Measurements from ENCODE around the gene CASP10.
"Not testable (repeated sequence)": the region's sequence is repeated elsewhere in the genome, so short reads cannot be mapped to it uniquely, and the experiment has no call there.

The CASP10 gene

DNA sequence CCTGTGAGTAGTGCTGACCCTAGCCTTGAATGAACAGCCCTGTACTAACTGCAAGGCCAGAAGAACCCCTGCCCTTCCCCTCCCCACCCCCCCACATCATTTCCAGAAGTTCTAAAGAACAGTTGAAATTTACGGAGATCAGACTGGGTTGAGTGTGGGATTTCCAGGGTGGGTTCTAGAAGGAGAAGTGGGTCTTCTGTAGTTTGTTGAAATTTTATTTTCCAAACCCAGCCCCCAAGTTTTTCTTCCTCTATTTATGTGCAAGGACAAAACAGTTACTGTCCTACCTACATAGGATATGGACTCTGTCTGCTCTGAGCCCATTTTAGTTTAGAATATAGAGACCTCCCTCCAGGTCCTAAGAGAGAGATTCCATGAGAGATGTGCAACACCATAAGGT, 26.3 kb upstream of the CASP10 start:
- no peak for FAIRE-seq

DNA sequence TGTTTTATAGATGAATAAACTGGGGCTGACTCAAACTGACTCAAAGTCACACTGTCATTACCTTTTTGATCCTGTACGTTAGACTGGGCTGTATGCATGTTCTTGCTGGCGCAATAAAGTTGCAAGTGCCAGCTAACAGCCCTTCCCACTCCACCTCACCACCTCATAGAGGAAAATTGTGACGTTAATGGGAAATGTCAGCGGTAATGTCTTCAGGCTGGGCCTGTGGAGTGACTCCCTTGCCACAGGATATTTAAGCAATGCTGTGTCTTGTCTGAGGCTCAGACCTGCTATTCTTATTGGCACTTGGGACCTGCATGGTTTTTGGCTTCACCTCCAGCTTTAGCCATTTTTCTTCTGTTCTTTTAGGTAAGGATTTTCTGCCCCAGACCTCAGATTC, 25.2 kb upstream of the CASP10 start:
- no peak for FAIRE-seq

DNA sequence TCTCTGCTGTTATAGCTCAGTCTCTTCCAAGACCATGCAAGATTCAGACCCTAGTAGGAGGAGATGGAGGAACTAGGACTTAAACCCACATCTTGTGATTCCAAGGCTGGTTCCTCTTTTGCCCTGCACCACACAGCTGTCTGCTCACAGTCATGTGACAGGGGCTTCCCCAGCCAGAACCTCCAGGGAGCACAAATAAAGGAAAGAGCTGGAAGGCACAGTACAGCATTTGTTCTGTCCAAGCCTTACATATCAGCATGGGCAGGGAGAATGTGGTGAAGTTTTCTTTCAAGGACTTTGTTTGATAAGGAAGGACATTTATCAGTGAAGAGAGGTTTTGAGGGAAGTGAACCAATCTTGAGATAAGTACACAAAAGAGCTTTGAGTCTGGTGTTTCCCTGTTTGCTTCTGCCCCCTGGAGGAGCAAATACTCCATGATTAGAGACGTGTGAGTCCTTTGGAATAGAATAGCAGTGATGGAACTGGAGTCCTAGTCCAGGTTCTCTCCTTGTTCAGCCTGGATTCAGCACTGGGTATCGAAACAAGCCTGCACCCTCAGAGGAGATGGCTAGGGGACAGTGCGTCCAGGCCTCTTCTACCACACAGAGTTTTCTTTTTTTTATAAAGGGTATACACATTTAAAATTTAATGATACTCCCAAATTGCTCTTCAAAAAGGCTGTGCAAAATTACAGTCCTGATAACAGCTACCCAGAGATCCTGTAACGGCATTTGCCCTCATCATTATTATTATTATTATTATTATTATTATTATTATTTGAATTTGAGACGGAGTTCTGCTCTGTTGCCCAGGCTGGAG, 24.6 kb upstream of the CASP10 start:
- FAIRE-seq: peak; percentile 89

DNA sequence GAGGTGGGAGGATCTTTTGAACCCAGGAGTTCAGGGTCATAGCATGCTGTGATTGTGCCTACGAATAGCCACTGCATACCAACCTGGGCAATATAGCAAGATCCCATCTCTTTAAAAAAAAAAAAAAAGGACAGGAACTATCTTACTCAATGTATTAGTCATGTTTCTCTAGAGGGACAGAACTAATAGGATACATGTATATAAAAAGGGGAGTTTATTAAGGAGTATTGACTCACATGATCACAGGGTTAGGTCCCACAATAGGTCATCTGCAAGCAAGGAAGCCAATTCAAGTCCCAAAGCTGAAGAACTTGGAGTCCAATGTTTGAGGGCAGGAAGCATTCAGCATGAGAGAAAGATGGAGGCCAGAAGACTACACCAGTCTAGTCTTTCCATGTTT, 18.8 kb upstream of the CASP10 start:
- FAIRE-seq: no peak

DNA sequence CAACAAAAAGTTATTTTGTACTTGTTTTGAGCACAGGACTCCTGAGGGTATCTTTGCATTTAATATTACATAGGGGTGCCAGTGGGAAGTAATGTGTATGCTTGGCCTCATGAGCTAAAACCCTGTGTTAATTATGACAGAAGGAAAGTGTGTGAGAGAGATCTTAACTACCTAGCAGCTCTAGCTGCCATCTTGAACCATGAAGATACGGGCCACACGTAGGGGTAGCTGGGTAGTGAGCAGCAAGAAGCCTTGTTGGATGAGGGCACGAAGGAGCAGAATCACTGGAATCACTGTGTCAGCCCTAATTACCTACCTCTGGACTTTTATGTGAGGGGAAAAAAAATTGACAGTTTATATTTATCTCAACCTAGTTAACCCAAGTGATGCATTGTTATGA, 15.4 kb upstream of the CASP10 start:
- no peak for FAIRE-seq

DNA sequence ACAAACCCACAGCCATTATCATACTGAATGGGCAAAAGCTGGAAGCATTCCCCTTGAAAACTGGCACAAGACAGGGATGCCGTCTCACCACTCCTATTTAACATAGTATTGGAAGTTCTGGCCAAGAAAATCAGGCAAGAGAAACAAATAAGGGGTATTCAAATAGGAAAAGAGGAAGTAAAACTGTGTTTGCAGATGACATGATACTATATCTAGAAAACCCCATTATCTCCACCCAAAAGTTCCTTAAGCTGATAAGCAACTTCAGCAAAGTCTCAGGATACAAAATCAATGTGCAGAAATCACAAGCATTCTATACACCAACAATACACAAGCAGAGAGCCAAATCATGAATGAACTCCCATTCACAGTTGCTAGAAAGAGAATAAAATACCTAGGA, 14.4 kb upstream of the CASP10 start:
- not testable (repeated sequence) for FAIRE-seq

DNA sequence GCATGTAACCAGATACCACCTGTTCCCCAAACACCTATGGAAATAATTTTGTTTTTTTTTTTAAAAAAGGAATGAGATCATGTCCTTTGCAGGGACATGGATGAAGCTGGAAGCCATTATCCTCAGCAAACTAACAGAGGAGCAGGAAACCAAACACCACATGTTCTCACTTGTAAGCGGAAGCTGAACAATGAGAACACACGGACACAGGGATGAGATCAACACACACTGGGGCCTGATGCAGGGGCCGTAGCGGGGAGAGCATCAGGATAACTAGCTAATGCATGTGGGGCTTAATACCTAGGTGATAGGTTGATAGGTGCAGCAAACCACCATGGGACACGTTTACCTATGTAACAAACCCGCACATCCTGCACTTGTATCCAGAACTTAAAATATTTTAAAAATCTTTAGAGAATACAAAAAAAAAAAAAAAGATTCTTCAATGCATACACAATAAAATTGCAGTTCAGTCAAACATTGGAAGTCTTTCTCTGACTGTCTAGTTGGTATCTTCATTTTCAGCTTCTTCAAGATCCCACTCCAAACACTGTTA, 11.6 kb upstream of the CASP10 start:
- no peak for FAIRE-seq

DNA sequence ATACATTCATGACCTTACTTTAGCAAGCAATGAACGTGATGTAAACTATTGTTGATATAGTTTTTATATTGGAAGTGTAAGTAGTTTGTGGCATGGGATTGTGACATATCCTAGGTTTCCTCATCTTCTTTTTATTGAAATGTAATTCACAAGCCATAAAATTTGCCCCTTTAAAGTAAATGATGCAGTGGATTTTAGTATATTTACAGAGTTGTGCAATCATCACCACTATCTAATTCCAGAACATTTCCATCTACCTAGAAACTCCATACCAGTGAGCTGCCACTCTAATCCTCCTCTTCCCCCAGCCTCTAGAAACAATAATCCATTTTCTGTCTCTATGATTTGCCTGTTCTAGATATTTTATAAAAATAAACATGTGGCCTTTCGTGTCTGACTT, 10.7 kb upstream of the CASP10 start:
- FAIRE-seq: no peak

DNA sequence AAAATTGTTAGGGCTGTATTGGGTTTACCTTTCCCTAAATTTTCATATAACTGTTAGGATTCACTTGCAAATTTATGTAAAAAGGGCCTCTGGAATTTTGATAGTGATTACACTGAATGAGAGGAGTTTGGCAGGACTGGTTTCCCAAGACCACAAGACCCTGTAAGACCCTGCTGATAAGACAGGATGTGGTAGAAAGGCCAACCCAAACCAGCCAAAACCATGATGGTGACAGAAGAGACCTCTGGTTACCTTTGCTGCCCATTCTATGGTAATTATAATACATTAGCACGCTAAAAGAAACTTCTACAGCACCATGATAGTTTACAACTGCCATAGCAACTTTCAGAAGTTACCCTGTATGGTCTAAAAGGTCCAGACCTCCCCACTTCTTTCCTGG, 8.3 kb upstream of the CASP10 start:
- FAIRE-seq: no peak

DNA sequence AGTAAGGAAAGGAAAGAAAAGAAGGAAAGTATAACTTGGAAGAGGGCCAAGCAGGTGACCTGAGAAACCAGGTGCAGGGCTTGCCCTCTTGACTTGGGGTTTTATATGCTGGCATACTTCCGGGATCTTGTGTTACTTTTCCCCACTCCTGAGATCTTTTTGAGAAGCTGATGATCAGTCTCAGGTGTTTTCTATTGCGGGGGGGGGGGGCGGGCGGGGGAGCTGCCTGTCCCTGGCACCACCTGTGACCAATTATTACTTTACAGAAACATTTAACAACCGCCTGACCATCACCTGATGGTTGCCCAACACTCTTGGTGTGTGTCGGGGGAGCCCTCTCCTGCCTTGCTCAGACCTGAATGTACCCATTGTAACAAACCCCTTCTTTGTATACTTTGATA, 6.9 kb upstream of the CASP10 start:
- no peak for FAIRE-seq

DNA sequence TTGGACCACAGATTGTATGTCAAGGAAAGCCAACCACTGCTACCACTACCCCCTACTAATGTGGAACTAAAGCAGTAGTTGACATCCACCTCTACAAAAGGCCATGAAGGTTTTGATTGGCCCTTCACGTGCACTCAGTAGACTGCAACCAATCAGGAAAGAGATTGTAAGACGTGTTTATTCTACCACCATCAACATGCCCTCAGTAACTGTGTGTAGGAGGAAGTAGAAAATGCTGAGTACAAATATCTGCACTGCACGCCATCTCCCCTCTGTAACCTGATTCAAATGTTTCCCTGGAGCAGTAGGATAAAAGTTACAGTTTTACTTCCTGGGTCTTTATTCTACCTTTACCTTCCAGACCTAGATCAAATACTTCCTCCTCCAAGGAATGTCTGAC, 2.9 kb upstream of the CASP10 start:
- FAIRE-seq: no peak

DNA sequence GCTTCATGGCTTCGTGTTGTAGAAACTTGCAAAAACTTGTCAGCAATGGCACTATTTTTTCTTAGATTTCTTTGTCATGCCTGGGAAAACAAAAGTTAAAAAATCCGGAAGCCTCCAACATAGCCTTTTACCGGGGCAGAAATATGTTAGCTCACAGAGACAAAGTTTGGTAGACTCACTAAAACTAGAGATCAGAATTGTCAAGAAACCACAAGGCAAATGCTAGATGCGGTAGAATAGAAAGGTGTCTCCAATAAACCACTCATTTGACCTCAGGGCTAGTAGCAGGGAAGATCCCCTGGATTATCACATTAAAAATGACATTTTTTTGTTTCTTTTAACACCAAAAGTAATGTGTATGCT, 405 bp downstream of the CASP10 start:
- FAIRE-seq: no peak

DNA sequence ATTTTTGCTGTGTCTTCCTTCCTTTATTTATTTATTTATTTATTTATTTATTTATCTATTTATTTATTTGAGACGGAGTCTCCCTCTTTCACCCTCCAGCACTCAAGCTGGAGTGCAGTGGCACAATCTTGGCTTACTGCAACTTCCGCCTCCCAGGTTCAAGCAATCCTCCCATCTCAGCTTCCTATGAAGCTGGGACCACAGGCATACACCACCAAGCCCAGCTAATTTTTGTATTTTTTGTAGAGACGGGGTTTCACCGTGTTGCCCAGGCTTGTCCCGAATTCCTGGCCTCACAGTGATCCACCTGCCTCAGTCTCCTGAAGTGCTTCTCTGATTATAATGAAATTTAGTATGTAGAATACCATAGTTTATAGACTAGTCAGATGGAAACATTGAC, 894 bp downstream of the CASP10 start:
- FAIRE-seq: not testable (repeated sequence)

DNA sequence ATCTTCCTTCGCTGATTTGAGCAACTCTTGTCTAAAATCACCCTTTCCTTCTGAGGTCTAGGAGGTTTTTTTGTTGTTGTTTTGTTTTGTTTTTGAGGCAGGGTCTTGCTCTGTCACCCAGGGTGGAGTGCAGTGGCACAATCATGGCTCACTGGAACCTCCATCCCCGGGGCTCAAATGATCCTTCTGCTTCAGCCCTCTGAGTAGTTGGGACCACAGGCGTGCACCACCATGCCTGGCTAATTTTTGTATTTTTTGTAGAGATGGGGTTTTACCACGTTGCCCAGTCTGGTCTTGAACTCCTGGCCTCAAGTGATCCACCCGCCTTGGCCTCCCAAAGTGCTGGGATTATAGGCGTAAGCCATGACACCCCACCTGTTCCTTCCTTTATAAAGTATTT, 1.3 kb downstream of the CASP10 start:
- not testable (repeated sequence) for FAIRE-seq

DNA sequence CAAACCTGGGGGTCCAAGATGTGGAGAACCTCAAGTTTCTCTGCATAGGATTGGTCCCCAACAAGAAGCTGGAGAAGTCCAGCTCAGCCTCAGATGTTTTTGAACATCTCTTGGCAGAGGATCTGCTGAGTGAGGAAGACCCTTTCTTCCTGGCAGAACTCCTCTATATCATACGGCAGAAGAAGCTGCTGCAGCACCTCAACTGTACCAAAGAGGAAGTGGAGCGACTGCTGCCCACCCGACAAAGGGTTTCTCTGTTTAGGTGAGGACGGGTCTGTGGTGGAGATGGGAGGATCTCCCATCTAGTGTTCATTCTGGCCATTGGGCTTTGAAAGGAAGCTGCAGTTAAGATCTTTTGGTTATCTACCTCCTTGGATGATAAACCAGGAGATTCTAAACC, 2.9 kb downstream of the CASP10 start:
- no peak for FAIRE-seq

DNA sequence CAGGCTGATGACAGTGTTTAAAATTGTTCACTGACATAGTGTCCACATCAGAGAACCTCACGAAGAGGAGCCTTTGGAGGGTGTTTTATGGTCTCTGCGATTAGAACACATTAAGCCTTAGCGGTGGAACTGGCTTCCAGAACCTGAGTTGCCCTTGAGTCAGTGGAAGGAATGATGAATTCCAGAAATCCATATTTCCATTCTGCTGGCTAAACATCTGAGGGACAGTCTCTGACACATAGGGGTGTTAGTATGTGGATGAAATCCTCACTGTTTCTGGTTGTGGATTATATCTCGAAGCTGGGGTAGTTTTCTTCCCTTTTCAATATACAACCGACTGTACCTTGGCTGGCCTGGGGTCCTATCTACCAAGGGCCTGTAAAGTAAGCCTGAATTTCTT, 4.0 kb downstream of the CASP10 start:
- no peak for FAIRE-seq

DNA sequence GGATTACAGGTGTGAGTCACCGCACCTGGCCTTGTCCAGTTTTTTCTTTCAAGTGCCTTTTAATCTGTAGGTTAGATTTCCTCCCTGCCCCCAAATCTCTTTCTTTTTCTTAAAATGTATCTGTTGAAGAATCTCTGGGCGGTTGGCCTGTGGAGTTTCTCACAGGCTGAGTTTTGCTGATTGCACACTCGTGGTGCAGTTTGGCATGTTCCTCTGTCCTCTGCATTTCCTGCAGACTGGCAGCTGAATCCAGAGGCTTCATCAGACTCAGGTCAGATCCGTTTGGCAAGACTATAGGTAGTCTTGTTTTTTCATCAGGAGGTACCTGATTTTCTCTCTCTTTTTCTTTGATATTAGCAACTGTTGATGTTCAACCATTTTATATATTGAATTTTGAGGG, 5.5 kb downstream of the CASP10 start:
- FAIRE-seq: no peak

DNA sequence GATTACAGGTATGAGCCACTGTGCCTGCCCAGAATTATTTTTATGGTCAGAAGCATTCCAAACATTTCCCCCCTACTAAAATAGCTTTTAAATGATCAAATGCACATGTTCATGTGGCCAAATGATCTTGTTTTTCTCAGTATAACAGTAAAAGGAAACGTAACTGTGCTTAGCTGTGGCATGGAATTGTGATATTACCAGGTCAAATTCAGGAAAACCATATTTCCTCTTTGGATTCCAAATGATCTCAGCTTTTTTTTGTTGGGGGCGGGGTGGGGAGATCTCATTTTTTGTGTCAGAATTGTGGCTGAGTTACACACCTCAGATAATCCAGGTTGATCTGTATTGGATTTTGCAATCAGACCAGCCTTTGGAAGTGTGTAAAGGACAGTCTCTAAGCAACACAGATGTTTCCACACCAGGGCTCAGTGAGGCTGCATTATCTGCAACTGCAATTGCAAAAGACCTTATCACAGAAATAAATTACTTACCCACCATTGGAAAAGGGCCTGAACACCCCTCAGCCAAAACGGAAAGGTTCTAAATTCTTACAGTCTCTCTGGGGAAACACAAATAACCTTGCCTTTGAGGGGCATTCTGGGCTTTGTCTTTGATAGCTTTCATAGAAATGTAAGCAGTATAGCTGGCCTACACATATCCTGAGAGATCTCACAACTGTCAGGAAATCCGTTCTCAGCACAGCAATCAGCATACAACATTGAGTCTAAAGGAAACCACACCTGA, 8.4 kb downstream of the CASP10 start:
- FAIRE-seq: no peak

DNA sequence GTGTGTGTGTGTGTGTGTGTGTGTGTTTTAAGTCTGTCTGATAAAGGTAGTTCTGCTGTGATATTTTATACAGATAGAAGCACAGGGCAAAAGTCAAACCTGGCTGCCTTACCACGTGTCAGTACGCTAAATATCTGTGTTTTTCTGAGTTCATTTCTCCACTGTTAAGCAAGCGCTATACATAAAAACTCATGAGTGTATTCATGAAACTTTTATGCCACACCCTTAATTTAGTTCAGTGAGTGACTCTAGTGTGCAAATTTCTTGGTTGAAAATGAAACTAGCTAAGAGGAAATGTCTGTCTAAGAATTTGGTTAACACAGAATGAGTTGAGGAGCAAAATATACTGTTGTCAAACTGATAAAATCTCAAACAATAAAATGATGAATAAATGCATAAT, 11.2 kb downstream of the CASP10 start:
- FAIRE-seq: no peak

DNA sequence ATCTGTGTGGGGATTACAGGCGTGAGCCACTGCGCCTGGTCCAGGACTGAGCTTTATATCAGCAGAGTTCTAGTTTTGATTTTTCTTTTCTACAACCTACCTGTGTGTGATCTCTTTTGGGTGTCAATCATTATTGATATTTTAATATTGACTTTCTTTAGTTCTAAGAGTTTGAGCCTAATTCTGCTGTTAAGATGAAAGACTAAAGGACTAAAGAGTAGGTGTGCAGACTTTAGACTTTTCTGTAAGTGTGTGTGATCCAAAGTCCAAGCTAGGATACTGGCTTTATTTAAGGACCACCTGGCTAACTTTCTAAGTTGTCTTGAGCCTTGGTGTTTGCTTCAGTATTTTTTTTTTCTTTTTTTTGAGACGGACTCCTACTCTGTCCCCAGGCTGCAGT, 12.4 kb downstream of the CASP10 start:
- no peak for FAIRE-seq

DNA sequence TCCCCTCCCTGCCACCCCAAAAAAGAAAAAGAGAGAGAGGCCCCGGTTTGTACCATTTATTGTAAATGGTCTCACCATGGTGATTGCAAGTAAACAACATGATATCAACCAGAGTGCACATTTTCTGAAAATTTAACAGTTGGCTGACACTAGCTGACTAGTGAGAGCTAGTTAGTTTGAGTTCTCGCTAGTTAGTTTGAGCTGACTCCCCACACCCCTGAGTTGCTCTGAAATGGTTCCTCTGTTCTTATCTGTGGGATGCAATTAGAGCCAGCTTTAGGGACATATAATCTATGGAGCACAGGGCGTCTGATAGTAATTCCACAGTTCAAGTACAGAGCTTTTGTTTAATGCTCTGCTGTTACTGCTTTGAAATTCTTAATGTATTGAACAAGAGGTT, 13.1 kb downstream of the CASP10 start:
- no peak for FAIRE-seq

DNA sequence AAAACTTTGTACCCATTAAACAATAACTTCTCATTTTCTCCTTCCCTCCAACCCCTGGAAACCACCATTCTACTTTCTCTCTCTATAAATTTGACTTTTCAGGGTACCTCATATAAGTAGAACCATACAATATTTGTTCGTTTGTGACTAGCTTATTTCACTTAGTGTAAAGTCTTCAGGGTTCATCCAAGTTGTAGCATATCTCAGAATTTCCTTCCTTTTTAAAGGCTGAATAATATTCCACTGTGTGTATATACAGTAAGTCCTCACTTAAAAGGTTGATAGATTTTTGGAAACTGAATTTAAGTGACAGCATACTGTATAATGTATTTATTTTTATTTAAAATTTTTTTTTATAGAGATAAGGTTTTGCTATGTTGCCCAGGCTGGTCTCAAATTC, 13.9 kb downstream of the CASP10 start:
- FAIRE-seq: no peak

DNA sequence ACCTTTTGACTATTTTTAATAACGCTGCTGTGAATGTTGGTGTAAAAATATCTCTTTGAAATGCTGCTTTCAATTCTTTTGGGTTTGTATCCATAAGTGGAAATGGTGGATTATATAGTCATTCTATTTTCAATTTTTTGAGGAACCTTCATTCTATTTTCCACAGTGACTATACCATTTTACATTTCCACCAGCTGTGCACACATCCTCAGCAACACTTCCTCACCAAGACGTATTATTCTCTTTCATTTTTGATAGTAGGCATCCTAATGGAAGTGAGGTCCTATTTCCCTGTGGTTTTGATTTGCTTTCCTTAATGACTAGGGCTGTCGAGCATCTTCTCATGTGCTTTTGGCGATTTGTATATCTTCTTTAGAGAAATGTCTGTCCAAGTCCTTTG, 14.8 kb downstream of the CASP10 start:
- no peak for FAIRE-seq

DNA sequence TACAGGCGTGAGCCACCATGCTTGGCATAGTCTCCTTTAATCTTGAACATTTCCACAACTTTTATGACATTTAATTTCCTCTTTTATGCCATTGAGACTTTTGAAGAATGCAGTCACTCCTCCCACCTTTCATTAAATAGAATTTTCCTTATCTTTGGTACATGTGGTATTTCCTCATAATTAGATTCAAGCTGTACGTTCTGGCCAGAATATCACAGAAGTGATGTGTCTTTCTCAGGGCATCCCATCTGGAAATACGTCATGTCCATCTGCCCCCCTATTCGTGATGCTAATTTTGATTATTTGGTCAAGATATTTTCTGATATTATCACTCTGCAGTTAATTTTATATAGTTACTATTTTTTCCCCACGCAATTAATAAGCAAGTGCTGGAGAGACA, 16.9 kb downstream of the CASP10 start:
- FAIRE-seq: no peak

All from A204.1 (cell line).